ENCODE data around the gene TMEM35A.
"Not testable (repeated sequence)": the region's sequence is repeated elsewhere in the genome, so short reads cannot be mapped to it uniquely, and the experiment has no call there.

The TMEM35A gene, protein sequence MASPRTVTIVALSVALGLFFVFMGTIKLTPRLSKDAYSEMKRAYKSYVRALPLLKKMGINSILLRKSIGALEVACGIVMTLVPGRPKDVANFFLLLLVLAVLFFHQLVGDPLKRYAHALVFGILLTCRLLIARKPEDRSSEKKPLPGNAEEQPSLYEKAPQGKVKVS

DNA sequence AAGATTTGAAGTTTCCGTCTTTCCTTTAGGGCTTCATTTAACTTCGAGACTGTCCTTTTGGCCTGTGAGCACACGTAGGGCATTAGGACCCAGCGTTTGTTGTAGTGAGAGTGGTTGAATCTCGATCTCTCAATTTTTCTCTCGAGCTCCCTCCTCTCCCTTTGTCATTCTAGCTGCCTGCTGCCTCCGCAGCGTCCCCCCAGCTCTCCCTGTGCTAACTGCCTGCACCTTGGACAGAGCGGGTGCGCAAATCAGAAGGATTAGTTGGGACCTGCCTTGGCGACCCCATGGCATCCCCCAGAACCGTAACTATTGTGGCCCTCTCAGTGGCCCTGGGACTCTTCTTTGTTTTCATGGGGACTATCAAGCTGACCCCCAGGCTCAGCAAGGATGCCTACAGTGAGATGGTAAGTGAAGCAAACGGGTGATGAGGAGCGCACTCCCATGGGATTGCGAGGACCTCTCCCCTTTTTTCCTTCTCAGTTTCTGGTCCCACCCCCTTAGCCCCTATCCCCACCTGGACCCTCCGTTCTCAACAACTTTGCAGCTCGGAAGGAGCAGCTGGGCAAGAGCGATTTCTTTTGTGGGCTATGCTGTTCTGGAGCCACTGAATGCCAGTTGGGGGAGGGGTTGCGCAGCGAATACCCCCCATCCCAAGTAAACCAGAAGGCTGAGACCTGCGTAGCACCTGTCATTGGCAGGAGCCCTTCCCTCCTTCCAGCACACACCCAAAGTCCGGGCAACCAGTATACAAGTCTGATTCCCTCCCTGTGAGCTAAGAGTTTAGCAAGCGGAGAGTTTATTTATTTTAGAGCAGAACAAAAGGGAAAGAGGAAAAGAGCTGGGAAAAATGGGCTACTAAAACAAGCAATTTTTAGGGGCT, at the start of gene TMEM35A:
Gene TMEM35A, plus strand, starts transcription at position 164 of the 883 bp plus-strand sequence. Its CDS starts 124 bp downstream, at position 288.
- in situ Hi-C loops (cut with MboI; ENCODE audit: low sequenced_read_pairs): no loop called here

DNA sequence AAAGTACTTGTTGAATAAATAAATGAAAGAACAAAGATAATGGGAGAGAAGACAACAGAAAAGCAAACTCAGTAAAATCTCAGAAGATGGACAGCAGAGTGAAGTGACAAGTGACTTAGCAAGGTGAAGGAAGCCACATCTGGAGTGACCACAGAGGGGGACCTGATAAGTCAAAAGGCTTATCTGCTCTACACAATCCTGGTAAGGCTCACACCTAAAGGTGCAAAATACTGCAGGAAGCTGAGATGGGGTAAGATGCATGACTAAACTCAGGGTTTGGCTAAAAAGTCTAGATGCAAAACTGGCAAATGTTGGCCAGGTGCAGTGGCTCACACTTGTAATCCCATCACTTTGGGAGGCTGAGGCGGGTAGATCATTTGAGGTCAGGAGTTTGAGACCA, 49.0 kb upstream of the TMEM35A start:
- in situ Hi-C loops (cut with MboI; ENCODE audit: low sequenced_read_pairs): no loop called here

DNA sequence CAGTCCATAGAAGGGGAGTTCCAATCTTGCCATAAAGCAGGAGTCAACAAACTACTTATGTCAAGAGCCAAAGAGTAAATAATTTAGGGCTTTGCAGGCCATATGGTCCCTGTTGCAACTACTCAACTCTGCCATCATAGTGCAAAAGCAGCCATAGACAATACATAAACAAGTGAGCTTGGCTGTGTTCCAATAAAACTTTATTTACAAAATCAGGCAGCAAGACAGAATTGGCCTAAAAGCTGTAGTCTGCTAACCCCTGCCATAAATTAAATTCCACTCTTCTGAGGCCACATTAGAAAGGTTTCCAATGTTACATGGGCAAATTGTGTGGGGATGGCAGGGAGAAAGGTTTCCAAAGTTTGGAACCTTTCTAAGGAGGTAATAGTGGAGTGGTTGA, 41.4 kb upstream of the TMEM35A start:
- in situ Hi-C loops (cut with MboI; ENCODE audit: low sequenced_read_pairs): no loop called here

DNA sequence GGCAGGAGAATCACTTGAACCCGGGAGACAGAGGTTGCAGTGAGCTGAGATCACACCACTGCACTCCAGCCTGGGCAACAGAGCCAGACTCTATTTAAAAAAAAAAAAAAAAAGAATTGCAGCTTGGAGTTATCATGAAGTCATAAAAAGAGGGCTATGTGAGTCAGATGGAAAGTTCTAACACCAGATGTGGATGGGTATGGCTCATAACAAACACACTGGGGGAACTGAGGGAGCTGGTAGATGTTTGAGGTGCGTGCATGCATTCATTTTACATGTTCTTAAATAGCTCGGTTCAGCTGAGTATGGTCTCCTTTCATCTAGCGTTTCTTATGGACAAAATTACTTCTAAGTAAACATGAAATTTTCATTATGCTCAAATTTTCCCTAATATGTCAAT, 38.5 kb upstream of the TMEM35A start:
- in situ Hi-C loops (cut with MboI; ENCODE audit: low sequenced_read_pairs): no loop called here

DNA sequence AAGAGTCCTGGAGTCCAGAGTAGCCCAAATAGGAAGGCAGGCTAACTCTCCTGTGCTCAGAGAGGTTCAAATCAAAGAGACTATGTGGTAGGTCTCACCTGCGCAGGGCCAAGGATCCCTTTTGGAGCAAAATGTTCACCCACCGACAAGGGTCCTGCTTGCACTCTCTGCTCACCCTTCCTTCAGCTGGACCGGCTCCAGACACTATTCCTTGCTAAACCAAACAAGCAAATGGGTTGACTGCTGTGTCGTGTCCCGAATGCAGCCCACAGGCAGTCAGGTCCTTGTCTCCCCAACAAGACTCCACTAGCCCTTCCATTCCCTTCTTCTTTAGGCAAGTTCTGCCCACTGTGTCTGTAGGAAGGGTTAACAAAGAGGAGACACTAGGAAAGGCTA, 27.5 kb upstream of the TMEM35A start:
- in situ Hi-C loops (cut with MboI; ENCODE audit: low sequenced_read_pairs): no loop called here

DNA sequence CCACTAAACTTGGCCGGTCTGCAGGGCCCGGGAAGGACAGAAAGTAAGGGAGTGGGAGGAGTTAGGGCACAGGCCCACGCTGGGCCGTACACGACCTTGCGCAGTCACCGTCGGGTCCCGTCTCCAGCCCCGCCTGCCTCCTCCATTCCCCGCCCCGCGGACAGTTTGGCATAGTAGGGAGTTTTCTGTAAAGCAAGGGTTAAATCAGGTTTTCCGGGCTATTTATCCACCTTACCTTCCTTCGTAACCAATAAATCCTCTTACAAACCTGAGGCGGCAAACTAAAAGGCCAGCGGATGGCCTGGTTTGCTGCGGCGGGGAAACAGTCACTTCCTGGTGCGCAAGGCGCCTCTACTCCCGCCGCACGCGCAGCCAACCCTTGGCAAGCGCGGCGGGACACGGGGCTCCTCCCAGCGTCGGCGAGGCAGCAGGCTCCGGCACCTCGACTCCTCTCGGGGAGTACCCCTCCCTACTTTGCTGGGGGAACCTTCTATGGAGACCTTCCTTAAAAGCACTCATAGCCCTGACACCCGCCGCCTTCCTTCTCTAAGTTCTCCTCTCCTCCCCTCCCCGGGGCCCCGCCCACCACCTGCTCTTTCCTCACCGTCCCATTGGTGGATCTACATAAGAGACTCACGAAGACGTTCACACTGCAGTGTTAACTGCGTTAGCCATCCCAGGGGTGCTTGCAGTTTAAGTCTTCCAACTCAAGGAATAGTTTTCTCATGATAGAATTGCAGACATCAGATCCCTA, 27.0 kb upstream of the TMEM35A start, which contains the start of gene TRMT2B:
Gene TRMT2B, minus strand, starts transcription at position 563 of the 754 bp plus-strand sequence. CDS start 9,822 bp downstream, outside the sequence.
- in situ Hi-C loops (cut with MboI; ENCODE audit: low sequenced_read_pairs): no loop called here

DNA sequence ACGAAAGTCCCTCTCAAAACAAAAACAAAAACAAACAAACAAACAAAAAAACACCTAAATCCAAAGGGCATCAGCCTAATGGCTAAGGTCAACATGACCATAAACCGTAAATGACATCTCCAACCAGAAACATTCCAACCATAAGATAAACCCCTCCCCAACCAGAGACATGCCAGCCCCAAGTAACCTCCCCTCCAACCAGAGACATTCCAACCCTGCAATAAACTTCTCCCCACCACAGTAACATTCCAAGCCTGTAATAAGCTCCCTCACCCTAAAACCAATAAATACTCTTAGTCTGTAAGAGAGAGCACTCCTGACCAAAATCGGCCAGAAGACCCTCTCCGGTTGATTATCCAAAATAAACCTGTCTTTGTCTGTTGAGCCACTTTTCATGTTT, 22.1 kb upstream of the TMEM35A start:
- in situ Hi-C loops (cut with MboI; ENCODE audit: low sequenced_read_pairs): not testable (repeated sequence)

DNA sequence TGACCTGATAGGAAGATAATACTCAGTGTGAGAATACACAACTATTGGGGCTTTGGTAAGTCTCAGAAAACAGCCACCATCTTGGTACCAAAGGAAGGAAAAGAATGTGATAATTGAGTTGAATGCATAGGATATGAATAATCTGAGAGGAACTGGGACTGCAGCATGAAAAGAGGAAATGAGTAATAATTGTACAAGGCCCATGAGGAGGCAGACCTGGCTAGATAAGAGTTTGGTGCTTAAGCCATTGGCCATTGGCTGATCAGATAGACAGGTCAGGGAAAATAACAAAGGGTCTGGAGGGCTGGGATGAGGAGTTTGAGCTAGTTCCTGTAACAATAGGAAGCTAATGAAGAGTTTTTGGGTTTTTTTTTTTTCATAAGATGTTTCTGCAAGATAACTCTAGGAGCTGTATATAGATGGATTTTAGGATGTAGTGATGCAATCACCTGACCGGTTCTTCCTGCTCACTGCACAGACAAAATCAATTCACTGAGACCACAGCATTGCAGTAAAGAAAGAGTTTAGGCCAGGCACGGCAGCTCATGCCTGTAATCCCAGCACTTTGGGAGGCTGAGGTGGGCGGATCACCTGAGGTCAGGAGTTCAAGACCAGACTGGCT, 21.5 kb upstream of the TMEM35A start:
- in situ Hi-C loops (cut with MboI; ENCODE audit: low sequenced_read_pairs): no loop called here

DNA sequence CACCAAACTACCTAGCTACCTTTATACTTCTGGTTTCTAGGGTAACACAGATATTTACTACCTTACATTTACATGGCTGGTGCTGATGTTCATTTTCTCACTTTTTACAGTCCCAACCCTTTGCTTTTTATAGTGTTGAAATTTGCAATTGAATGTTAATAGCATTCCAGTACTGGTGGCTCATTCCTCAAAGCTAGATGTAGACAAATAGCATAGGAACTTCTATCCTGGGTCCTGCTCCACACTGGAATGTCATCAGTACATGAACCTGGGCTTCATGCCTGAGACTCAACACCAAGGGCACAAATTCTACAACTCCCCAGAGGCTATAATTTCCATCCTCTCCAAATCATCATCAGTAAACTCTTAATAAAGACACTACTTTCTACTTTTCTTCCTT, 16.5 kb upstream of the TMEM35A start:
- in situ Hi-C loops (cut with MboI; ENCODE audit: low sequenced_read_pairs): no loop called here

DNA sequence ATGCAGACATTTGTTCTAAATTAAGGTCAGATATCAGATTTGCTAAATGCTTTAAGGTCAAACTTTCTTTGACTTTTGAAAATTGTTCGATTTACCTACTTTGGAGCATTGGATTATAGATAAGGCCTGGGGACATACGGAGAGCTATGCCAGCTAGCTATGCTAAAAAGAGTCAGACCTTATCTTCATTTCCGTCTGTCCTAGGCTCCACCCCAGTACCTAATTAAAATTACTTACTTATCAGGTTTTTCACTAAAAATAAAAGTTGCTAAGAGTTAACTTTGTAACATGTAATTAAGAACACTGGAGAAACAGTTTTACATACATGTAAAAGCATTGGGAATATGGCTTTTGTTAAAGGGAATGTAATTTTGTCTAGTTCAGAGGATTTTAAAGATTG, 7.1 kb upstream of the TMEM35A start:
- in situ Hi-C loops (cut with MboI; ENCODE audit: low sequenced_read_pairs): no loop called here

DNA sequence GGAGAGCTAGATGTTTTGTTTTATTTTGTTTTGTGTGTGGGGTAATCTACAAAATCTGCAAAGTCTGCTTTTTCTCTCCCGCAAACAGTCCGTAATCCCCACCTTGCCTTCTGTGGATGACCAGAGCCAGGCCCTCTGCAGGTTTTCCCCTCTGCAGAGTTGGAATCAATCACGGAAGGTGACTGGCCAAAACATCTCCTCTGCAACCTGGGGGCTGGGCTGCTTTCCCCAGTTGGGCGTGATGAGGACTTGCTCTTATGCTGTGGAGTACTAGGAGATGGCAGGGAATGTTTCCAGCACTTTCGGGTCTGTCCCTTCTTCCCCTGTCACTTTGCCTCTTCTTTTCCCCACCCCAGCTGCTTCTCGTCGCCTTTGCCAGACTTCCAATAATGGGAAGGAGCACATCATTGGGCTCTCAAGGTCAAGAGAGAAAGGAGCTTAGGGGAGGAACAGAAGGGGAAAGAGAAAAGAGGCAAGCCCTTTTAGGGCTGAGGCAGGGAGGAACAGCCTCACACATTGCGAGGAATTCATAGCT, 1.1 kb downstream of the TMEM35A start:
- in situ Hi-C loops (cut with MboI; ENCODE audit: low sequenced_read_pairs): no loop called here

DNA sequence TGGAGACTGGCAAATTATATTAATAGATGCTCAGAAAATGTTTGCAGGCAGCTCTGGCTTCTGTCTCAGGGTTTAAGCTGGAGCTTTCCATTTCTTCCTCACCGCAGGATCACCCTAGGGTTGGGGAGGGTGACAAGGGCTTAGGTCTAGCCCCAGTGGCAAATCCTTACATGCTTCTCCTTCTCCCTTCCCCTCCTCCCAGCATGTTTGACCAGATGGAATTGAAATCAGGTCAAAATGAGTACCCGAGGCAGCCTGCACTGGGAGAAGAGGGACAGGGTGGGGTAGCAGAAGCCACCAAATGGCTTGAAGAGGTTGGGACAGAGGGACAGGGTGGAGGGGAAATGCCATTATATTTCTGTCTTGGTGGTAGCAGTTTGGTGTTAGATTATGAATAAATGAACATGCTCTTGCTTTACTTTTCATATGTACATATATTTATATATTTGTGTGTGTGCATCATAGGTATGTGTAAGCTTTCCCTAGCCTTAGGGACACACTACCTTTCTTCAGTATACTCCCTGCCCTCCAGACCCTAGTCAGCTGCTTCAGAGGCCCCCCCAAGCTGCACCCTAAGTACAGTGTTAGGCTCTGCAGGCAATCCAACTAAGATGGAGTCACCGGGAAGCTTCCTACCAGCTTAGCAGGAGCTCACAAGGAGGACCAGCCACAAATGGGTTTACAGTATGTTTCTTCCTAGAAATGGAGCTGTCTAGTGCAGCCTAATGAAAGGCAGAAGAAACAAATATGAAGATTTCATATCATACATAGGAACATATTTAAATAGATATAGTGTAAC, 1.8 kb downstream of the TMEM35A start:
- in situ Hi-C loops (cut with MboI; ENCODE audit: low sequenced_read_pairs): no loop called here

DNA sequence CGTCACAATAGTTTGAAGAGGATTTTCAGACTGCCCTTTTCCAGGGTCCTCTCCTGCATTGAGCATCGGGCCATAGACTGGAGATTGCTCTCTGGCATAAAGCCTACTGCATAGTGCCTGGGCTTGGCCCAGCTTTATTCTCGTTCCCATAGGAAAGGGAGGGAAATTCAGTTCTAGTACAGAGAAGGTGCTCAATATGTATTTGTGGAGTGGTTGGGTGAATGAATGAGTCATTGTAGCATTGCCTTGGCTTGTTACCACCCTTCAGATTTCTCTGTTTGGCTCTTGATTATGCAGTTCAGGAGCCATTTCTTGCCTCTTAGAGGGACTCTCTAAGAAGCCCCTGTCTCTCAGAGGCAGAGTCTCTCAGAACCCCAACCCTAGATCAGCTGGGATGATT, 2.6 kb downstream of the TMEM35A start:
- in situ Hi-C loops (cut with MboI; ENCODE audit: low sequenced_read_pairs): no loop called here

DNA sequence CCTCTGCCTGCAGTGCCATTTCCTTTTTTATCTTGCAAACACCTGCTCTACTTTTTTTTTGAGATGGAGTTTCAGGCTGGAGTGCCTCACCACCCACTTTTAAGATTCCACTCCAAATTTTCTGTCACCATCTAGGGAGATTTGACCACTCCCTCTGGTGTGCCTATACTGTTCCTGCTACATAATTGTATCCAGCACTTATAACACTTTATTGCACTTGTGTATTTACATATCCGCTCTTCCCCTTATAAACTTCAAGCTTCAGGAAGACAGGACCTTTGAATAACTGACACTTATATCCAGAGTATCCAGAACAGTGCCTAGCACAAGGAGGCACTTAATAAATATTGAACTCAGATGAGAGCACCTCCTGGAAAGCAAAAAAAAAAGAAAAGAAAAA, 13.1 kb downstream of the TMEM35A start:
- in situ Hi-C loops (cut with MboI; ENCODE audit: low sequenced_read_pairs): no loop called here

DNA sequence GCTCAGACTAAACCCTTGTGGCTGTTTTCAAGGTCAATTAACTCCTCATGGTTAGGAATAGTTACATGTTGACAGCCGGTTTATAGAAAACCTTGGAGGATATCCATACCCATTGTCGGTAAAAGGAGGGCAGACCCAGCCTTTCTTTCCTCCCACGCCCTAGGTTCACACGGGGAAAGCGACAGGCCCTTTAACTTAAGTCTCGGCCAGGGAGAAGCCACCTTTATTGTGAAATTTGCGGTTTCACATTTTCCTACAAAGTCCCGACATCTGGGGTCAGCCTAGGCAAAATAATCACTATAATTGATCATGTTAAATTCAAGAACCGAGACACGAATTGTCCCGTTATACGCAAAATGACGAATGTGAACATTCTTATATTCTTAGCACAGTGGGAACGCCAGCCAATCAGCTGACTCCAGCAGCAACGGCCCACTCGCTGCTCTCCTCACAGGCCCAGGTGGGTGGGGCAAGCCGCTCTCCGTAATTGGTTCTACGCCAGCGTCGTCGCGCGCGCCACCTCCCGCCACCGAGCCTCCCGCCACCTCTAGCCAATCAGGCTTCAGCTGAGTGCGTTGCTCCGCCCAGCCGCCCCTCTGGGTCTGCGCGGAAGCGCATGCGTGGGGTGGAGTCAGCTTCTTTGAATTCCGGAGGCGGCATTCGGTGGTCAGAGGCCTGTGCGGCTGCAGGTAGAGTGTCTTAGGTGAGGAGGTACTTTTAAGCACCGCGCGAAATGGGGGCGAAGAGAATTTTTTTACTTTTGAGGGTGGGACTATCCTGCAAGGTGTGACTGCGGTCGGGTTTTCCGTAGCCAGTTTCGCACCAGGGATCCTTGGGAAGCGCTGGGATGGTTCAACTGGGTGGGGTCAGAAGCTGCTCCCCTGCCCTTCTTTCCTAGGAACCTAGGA, 19.1 kb downstream of the TMEM35A start, which contains the start of gene CENPI:
Gene CENPI, plus strand, starts transcription at position 659 of the 908 bp plus-strand sequence. CDS start 2,867 bp downstream, outside the sequence.
- in situ Hi-C loops (cut with MboI; ENCODE audit: low sequenced_read_pairs): no loop called here

DNA sequence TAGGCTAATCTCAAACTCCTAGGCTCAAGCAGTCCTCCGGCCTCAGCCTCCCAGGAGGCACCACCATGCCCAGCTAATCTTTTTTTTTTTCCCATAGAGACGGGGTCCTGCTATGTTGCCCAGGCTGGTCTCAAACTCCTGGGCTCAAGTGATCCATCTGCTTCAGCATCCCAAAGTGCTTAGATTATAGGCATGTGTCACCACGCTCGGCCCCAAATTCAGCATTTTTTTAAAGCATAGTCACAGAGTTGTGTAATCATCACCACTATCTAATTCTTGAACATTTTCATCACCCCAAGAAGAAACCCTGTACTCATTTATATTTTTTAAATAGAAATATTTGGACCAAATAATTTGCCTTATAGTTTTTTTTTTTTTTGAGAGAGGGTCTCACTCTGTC, 29.6 kb downstream of the TMEM35A start:
- in situ Hi-C loops (cut with MboI; ENCODE audit: low sequenced_read_pairs): no loop called here

DNA sequence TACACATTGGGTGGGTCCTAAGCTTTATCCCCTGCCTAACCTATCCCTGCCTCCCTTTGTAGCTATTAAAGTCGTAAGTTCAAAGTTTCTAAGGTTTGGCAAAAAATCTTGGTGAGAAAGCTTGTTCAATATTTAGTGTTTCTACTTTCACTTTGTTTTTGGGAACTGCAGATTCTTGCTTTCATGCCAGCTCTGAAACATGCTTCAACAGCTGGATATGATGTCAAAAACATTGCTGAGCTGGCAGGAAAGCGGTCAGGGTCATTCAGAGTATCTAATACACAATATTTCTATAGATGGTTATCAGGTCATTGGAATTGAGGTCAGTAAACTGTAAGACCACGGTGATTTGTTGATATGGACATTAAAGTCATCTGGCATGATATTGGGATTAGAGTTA, 39.0 kb downstream of the TMEM35A start:
- in situ Hi-C loops (cut with MboI; ENCODE audit: low sequenced_read_pairs): no loop called here

DNA sequence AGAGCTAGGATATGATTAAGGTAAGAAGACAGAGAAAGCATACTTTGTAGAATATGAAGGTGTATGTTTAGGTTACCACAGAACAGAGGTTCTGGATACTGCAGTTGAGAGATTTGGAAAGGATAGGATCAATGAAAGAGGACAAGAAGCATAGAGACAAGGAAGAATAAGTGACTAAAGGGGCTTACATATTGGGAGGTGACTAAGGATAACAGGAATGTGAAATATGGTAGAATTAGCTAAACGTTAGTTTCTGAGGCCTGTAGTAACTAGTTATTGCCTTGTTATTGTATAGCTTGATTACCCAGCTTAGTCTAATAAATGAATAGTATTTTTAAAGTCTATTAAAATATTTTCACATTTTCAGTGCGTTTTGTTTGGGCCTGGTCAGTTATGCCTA, 57.6 kb downstream of the TMEM35A start:
- in situ Hi-C loops (cut with MboI; ENCODE audit: low sequenced_read_pairs): no loop called here

All from hTERT RPE-1 (cell line).